ENCODE data around the gene FGF12.

Gene FGF12

GRCh38 chr3:192684151-192684550 is 43.2 kb downstream of the FGF12 start:
- H3K4me2 ChIP-seq (ENCODE audit: low read length) = no peak overlapping the region
- no peaks in the 10 kb centered on the region for H3K9me2 ChIP-seq (replicated peaks; ENCODE audit: control insufficient read depth, low read length)
- H4K20me1 ChIP-seq (ENCODE audit: control insufficient read depth, insufficient read depth, low read depth, low read length) = no peaks in the 10 kb centered on the region
- H3K4me3 ChIP-seq (ENCODE audit: low read length) = no peak overlapping the region
- H3K9me3 ChIP-seq (ENCODE audit: control insufficient read depth, insufficient read depth, low read length) = no peaks in the 10 kb centered on the region
- H3K36me3 ChIP-seq (ENCODE audit: control insufficient read depth, low read length) = no peaks in the 10 kb centered on the region
- H3K79me2 ChIP-seq (ENCODE audit: control insufficient read depth, low read length) = no peaks in the 10 kb centered on the region
- no peaks in the 10 kb centered on the region for H3F3A ChIP-seq (ENCODE audit: control insufficient read depth, insufficient read depth)
- H3K27me3 ChIP-seq (ENCODE audit: control insufficient read depth, low read length) = no peaks in the 10 kb centered on the region
- H3K4me1 ChIP-seq (ENCODE audit: control insufficient read depth, low read length) = no peaks in the 10 kb centered on the region
- no peak overlapping the region for H3K27ac ChIP-seq (ENCODE audit: low read depth, low read length)
- TF ChIP-seq CTCF (IDR thresholded peaks at IDR 0.05; ENCODE audit: low read depth, low read length, poor library complexity, severe bottlenecking) (no peak), EZH2phosphoT487 (IDR thresholded peaks at IDR 0.05; ENCODE audit: borderline replicate concordance, low read length) (no peak)

- no peaks in the 10 kb centered on the region for H3K27me3 ChIP-seq (ENCODE audit: control insufficient read depth, low read length)
Measured at GRCh38 chr3:192675958-192676649, 51.2 kb downstream of the FGF12 start.

GRCh38 chr3:192655628-192656027 is 71.7 kb downstream of the FGF12 start:
- Histone ChIP-seq H3F3A (ENCODE audit: control insufficient read depth, insufficient read depth) (no peaks in the 10 kb centered on the region), H3K27me3 (ENCODE audit: control insufficient read depth, low read length) (no peaks in the 10 kb centered on the region), H3K9me3 (ENCODE audit: control insufficient read depth, insufficient read depth, low read length) (no peaks in the 10 kb centered on the region), H3K9me2 (replicated peaks; ENCODE audit: control insufficient read depth, low read length) (no peaks in the 10 kb centered on the region), H3K27ac (ENCODE audit: low read depth, low read length) (no peak overlapping the region), H3K4me3 (ENCODE audit: low read length) (no peak overlapping the region), H3K4me1 (ENCODE audit: control insufficient read depth, low read length) (no peaks in the 10 kb centered on the region), H3K36me3 (ENCODE audit: control insufficient read depth, low read length) (no peaks in the 10 kb centered on the region), H3K79me2 (ENCODE audit: control insufficient read depth, low read length) (no peaks in the 10 kb centered on the region), H3K4me2 (ENCODE audit: low read length) (no peak overlapping the region), H4K20me1 (ENCODE audit: control insufficient read depth, insufficient read depth, low read depth, low read length) (no peaks in the 10 kb centered on the region)
- TF ChIP-seq CTCF (IDR thresholded peaks at IDR 0.05; ENCODE audit: low read depth, low read length, poor library complexity, severe bottlenecking) = no peak
- TF ChIP-seq EZH2phosphoT487 (IDR thresholded peaks at IDR 0.05; ENCODE audit: borderline replicate concordance, low read length) = no peak

More at GRCh38 chr3:192675958-192676649, 51.2 kb downstream of the FGF12 start:
- Histone ChIP-seq H3F3A (ENCODE audit: control insufficient read depth, insufficient read depth) (no peaks in the 10 kb centered on the region), H3K9me2 (replicated peaks; ENCODE audit: control insufficient read depth, low read length) (no peaks in the 10 kb centered on the region), H3K9me3 (ENCODE audit: control insufficient read depth, insufficient read depth, low read length) (no peaks in the 10 kb centered on the region), H3K79me2 (ENCODE audit: control insufficient read depth, low read length) (no peaks in the 10 kb centered on the region), H3K27ac (ENCODE audit: low read depth, low read length) (no peak overlapping the region), H3K4me1 (ENCODE audit: control insufficient read depth, low read length) (no peaks in the 10 kb centered on the region), H4K20me1 (ENCODE audit: control insufficient read depth, insufficient read depth, low read depth, low read length) (no peaks in the 10 kb centered on the region), H3K4me2 (ENCODE audit: low read length) (no peak overlapping the region), H3K36me3 (ENCODE audit: control insufficient read depth, low read length) (no peaks in the 10 kb centered on the region), H3K4me3 (ENCODE audit: low read length) (no peak overlapping the region)
- TF ChIP-seq CTCF (IDR thresholded peaks at IDR 0.05; ENCODE audit: low read depth, low read length, poor library complexity, severe bottlenecking) (no peak), EZH2phosphoT487 (IDR thresholded peaks at IDR 0.05; ENCODE audit: borderline replicate concordance, low read length) (no peak)

Data from DOHH2 (cell line).